Panc1 (cell line): Measurements from ENCODE around the gene FOXD1.

Experiments
- CTCF ChIP-seq: fragments of 450-650 bp; IDR thresholded peaks from 2 replicates; pipeline ENCODE4 v1.5.1; 2017; ENCODE audit warnings: mild to moderate bottlenecking
- REST ChIP-seq, 2 experiments: IDR thresholded peaks; 2 replicates each; pipeline ENCODE4 v1.6.1; 2011 to 2012; ENCODE audit warnings: low read depth in 2 of 2, control low read depth in 1 of 2, low read length in 1 of 2, mild to moderate bottlenecking in 1 of 2, moderate library complexity in 1 of 2; ENCODE audit not compliant: insufficient read depth in 1 of 2
- SIN3A ChIP-seq: IDR thresholded peaks from 2 replicates; pipeline ENCODE4 v1.6.1; 2012; ENCODE audit warnings: low read depth, mild to moderate bottlenecking, low read length, moderate library complexity, borderline replicate concordance; ENCODE audit not compliant: insufficient read depth
- TCF7L2 ChIP-seq: IDR thresholded peaks from 2 replicates; pipeline ENCODE4 v1.6.1; 2011; ENCODE audit warnings: mild to moderate bottlenecking, low read depth, low read length, inconsistent platforms

GRCh38 chr5:73437777-73438644 is 10.6 kb downstream of the FOXD1 start:
- TF ChIP-seq CTCF (peak; percentile 50), REST (IDR thresholded peaks at IDR 0.05; ENCODE audit: insufficient read depth in 1 of 2, low read depth in 2 of 2, low read length in 1 of 2) (no peak), SIN3A (no peak), TCF7L2 (no peak)
